ENCODE data around the gene NXPH3.

Gene NXPH3

DNA sequence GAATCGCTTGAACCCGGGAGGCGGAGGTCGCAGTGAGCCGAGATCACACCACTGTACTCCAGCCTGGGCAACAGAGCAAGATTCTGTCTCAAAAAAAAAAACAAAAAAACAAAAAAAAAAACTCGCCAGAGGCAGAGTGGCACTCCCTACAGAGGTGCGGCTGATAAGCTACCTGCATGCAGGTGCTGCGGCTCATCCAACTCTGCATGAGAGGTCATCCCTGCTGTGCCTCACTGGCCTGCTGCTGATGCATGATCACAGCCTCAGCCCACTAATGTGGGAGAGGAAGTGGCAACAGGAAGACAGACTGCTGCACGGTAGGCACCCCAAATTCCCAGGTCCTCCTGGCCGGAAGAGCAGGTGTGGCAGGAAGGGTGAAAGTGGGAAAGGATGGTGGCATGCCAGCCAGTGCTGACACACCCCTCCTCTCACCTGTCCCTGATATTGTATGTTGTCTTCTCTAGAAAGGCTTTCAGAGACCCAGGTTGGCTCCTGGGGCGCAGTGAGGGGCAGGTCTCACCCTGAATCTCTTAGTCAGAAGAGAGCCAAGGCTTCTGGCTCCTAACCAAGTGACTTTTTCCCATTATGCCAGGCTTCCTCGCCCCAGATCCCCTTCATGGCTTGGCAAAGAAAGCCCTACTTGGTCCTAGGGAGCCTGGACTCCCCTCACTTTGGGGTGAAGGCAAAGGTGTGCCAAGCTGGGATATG is 11.8 kb downstream of the NXPH3 start:
- no peak overlapping the region for H3K4me3 ChIP-seq (ENCODE audit: low read depth, low read length)
- ChIA-PET CTCF (interaction anchor here (1.2 to 3.8 kb wide), 4 partner anchors 12 to 31 kb away, joined by 4 to 20 read pairs (median 8); partner anchors contain the start of gene NXPH3), POLR2A (no interaction called here)
- TF ChIP-seq, protein P1, sequence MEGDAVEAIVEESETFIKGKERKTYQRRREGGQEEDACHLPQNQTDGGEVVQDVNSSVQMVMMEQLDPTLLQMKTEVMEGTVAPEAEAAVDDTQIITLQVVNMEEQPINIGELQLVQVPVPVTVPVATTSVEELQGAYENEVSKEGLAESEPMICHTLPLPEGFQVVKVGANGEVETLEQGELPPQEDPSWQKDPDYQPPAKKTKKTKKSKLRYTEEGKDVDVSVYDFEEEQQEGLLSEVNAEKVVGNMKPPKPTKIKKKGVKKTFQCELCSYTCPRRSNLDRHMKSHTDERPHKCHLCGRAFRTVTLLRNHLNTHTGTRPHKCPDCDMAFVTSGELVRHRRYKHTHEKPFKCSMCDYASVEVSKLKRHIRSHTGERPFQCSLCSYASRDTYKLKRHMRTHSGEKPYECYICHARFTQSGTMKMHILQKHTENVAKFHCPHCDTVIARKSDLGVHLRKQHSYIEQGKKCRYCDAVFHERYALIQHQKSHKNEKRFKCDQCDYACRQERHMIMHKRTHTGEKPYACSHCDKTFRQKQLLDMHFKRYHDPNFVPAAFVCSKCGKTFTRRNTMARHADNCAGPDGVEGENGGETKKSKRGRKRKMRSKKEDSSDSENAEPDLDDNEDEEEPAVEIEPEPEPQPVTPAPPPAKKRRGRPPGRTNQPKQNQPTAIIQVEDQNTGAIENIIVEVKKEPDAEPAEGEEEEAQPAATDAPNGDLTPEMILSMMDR (IDR thresholded peaks at IDR 0.05; ENCODE audit: insufficient read depth, low read length, missing control alignments) = no peak
- DNase-seq (ENCODE audit: low read depth, low spot score) = no peak

DNA sequence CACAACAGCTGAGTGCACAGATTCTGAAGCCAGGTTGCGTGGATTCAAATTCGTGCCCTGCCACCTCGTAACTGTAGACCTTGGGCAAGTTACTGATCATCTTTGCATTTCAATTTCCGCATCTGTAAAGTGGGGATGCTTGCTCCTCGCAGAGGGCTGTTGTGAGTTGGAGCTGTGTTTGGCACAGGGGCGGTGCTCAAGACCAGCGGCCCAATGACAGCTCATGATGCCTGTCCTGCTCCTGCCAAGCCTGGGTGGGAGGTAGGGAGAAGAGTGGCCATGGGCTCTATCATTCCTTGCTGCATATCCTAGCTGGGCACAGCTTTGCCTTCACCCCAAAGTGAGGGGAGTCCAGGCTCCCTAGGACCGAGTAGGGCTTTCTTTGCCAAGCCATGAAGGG is 12.6 kb downstream of the NXPH3 start:
- CTCF ChIA-PET = interaction anchor here (0.9 to 2.9 kb wide), 5 partner anchors 13 to 107 kb away, joined by 3 to 10 read pairs (median 4); partner anchors contain the start of gene NXPH3
- POLR2A ChIA-PET = no interaction called here
- no peak for DNase-seq (ENCODE audit: low read depth, low spot score)
- no peak overlapping the region for H3K4me3 ChIP-seq (ENCODE audit: low read depth, low read length)
- TF ChIP-seq, protein P1 (IDR thresholded peaks at IDR 0.05; ENCODE audit: insufficient read depth, low read length, missing control alignments) = no peak

DNA sequence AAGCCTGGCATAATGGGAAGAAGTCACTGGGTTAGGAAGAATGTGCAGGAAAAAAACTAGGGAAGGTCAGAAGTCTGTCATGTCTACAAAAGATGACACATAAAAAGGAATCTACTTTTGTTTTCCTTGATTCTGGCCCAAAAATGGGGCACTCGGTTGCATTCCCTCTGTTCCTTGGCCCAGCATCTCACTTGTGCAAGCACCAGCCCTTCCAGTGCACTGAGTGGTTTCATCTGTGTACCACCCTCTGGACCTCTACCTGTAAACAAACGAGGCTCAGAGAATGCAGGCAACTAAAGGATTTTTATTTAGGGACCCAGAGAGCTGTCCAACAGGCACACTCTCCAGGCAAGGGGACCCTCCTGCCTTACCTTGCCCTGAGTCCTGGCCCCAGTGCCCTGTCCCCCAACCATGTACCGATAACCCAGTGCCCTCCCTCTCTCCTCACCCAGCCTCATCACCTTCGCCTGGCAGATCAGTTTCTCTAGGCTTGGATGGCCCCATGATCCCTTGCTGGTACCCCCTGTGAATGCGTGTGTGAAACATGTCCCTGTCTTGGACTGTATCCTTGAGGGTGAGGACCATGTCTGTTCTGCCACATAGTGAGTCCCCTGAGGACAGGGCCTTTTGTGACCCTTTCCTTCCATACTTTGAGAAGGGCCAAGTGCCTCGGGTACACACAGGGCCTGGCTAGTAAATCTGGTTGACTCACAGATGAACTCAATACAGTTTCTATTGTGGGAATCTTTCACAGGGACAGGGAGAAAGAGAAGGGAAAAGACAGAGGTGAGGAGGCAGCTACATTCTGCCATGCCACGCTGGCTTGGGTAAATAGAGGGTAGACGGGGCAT is 13.3 kb downstream of the NXPH3 start:
- ChIA-PET CTCF (interaction anchor here (0.6 to 2.9 kb wide), 7 partner anchors 13 to 408 kb away, joined by 3 to 10 read pairs (median 6); partner anchors contain the start of gene NXPH3), POLR2A (interaction anchor here (0.7 kb wide), 1 partner anchor 53 kb away, joined by 4 read pairs; no protein-coding TSS in a partner anchor)
- no peak overlapping the region for H3K4me3 ChIP-seq (ENCODE audit: low read depth, low read length)
- TF ChIP-seq, protein P1 (IDR thresholded peaks at IDR 0.05; ENCODE audit: insufficient read depth, low read length, missing control alignments) = no peak
- DNase-seq (ENCODE audit: low read depth, low spot score) = peak; percentile 17

DNA sequence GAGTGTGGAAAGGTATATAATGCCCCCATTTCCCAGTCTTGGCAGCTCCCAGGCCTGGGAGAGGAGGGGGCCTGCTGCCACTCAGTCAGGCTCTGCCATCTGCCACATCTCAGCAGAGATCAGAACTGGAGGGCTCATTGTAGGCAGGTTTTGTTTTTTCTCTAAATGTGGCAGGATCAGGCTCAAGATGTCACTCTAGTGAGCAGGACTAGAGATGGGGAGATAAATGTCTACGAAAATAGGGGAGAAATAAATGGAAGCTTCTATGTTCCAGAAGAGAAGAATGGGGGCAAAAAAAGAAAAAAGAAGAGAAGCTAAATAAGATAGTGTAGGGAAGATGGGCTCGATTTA is 13.9 kb downstream of the NXPH3 start:
- POLR2A ChIA-PET = interaction anchor here (0.7 kb wide), 1 partner anchor 52 kb away, joined by 4 read pairs; no protein-coding TSS in a partner anchor

DNA sequence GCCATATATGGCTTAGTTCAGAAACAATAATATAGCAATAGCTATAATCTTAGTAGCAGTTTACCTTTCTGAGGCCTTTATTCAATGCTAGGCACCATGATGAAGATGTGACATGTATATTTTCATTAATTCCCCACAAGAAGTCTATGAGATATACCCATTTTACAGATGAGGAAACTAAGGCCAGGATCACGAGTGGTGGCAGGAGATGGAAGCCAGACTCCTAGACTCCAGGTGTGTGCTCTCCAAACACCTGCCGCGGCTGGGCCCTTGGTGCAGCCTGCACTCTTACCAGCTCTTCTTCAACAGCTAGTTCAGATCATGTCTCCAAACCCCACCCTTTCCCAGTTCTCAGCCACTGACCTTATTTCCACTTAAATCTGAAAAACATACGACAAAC is 15.2 kb downstream of the NXPH3 start:
- ChIA-PET POLR2A (no interaction called here), CTCF (interaction anchor here (2.0 to 2.9 kb wide), 3 partner anchors 15 to 406 kb away, joined by 7 to 10 read pairs (median 10); partner anchors contain the start of gene NXPH3)
- H3K4me3 ChIP-seq (ENCODE audit: low read depth, low read length) = no peak overlapping the region
- TF ChIP-seq, protein P1 (IDR thresholded peaks at IDR 0.05; ENCODE audit: insufficient read depth, low read length, missing control alignments) = no peak
- no peak for DNase-seq (ENCODE audit: low read depth, low spot score)

More for the DNA sequence above, 13.9 kb downstream of the NXPH3 start:
- H3K4me3 ChIP-seq (ENCODE audit: low read depth, low read length) = no peak overlapping the region
- TF ChIP-seq, protein P1 (IDR thresholded peaks at IDR 0.05; ENCODE audit: insufficient read depth, low read length, missing control alignments) = no peak
- no peak for DNase-seq (ENCODE audit: low read depth, low spot score)
- CTCF ChIA-PET = interaction anchor here (0.6 to 2.9 kb wide), 5 partner anchors 14 to 407 kb away, joined by 3 to 10 read pairs (median 7); partner anchors contain the start of gene NXPH3
